ENCODE results near the gene RTL10.

GRCh38 chr22:19812910-19813309 is 41.8 kb downstream of the RTL10 start:
- no peak for TF ChIP-seq CTCF (optimal IDR thresholded peaks at IDR 0.05 in 1 of 3, IDR thresholded peaks at IDR 0.05 in 1 of 3, conservative IDR thresholded peaks at IDR 0.05 in 1 of 3; ENCODE audit: extremely low read depth in 1 of 3, insufficient read depth in 2 of 3, low read length in 3 of 3)
- no peak for TF ChIP-seq EZH2 (IDR thresholded peaks at IDR 0.05; ENCODE audit: low read length)
